CD4-positive, alpha-beta T cell (primary cell): Measurements from ENCODE around the gene C2CD4C. TPM values are rescaled to one million over a fixed set of nuclear protein-coding genes. Genes with fewer than 3 reads are reported as not detected.

Source experiments
- ATAC-seq: fragments of 200-7000 bp; cut with Tn5 transposase; one replicate; pipeline ENCODE4 v1.10.0; 2022; ENCODE audit warnings: mild to moderate bottlenecking; ENCODE audit not compliant: poor library complexity
- CTCF ChIA-PET: fragments of 350-600 bp; sonication (Branson Sonifier 250); formaldehyde crosslinking; loops from one replicate; lab custom pipeline; 2021; ENCODE audit warnings: antibody characterized with exemption, inconsistent platforms; lab: Charles Lee
- POLR2A ChIA-PET: fragments of 350-600 bp; sonication (Branson Sonifier 250); formaldehyde crosslinking; loops from one replicate; lab custom pipeline; 2021; ENCODE audit warnings: antibody characterized with exemption, inconsistent platforms; lab: Charles Lee
- DNase-seq, 14 experiments: peaks; one replicate each; pipeline ENCODE4 v3.0.0-alpha.2; 2013 to 2020; ENCODE audit warnings: mixed read lengths in 2 of 14
- H3K27ac ChIP-seq, 2 donors: one replicate each; pipeline versions ENCODE4 v1.5.1 to v1.7.0; 2013; ENCODE audit warnings: low read length in 2 of 2, low read depth in 1 of 2, mild to moderate bottlenecking in 1 of 2
- H3K27me3 ChIP-seq, 2 experiments: 1 replicate in 1 of 2; 2 replicates in 1 of 2; pipeline versions ENCODE4 v1.6.1 to v1.7.0; 2013; ENCODE audit warnings: low read length in 2 of 2, control low read depth in 1 of 2, mild to moderate bottlenecking in 1 of 2, moderate library complexity in 1 of 2; ENCODE audit not compliant: insufficient read depth in 2 of 2, control insufficient read depth in 1 of 2
- H3K36me3 ChIP-seq: one replicate; pipeline ENCODE4 v1.6.1; 2013; ENCODE audit warnings: low read length, control low read depth; ENCODE audit not compliant: insufficient read depth
- H3K4me1 ChIP-seq: one replicate; pipeline ENCODE4 v1.6.1; 2013; ENCODE audit warnings: low read length, control low read depth; ENCODE audit not compliant: insufficient read depth
- H3K4me3 ChIP-seq: one replicate; pipeline ENCODE4 v1.5.1; 2013; ENCODE audit warnings: mild to moderate bottlenecking, low read length, moderate library complexity
- H3K9me3 ChIP-seq, 2 experiments: 1 replicate in 1 of 2; 2 replicates in 1 of 2; pipeline versions ENCODE4 v1.6.1 to v1.7.0; 2013; ENCODE audit warnings: low read length in 2 of 2, mild to moderate bottlenecking in 2 of 2, control low read depth in 1 of 2, moderate library complexity in 1 of 2; ENCODE audit not compliant: control insufficient read depth in 1 of 2, insufficient read depth in 1 of 2
- H3K27ac Mint-ChIP-seq: one replicate; pipeline ENCODE4 v1.8.0; 2020; ENCODE audit warnings: mixed read lengths
- H3K27me3 Mint-ChIP-seq: one replicate; pipeline ENCODE4 v1.8.0; 2021; ENCODE audit warnings: mixed read lengths
- H3K36me3 Mint-ChIP-seq: one replicate; pipeline ENCODE4 v1.8.0; 2021; ENCODE audit warnings: low read depth, mixed read lengths
- H3K4me1 Mint-ChIP-seq: one replicate; pipeline ENCODE4 v1.8.0; 2021; ENCODE audit warnings: low read depth, mixed read lengths
- H3K4me3 Mint-ChIP-seq: one replicate; pipeline ENCODE4 v1.8.0; 2020; ENCODE audit warnings: mild to moderate bottlenecking, mixed read lengths
- H3K9me3 Mint-ChIP-seq: one replicate; pipeline ENCODE4 v1.8.0; 2020; ENCODE audit warnings: mixed read lengths
- CTCF ChIP-seq: fragments of 200-600 bp; IDR thresholded peaks from one replicate; pipeline ENCODE4 v1.8.0; 2022; ENCODE audit warnings: antibody characterized with exemption, mild to moderate bottlenecking
- intact Hi-C, 2 experiments: fragments of 100-400 bp; cut with DNase I in 1 of 2; cut with micrococcal nuclease in 1 of 2; formaldehyde crosslinking; loops; one replicate each; pipeline versions ENCODE4 v1.15.1 to v1.9.0; 2023 to 2025; cut with DNase I, micrococcal nuclease
- total RNA-seq, 174 experiments: library from RNA in 2 of 174; stranded (reverse) in 2 of 174; gene quantifications; one replicate each; pipeline ENCODE4 v1.2.3 and lab custom pipeline; 2021 to 2026

C2CD4C gene
- total RNA-seq, 2 experiments from 2014 or later = not detected

- CTCF ChIA-PET = no interaction called here
- Mint-ChIP-seq H3K9me3 (no peaks in the 10 kb centered on the region), H3K4me3 (no peak overlapping the region), H3K36me3 (no peaks in the 10 kb centered on the region), H3K27ac (no peak overlapping the region), H3K4me1 (no peaks in the 10 kb centered on the region), H3K27me3 (peaks cover 56% of the 10 kb centered on the region)
- ATAC-seq (no peak), DNase-seq (no peak)
- H3K4me1 ChIP-seq = no peaks in the 10 kb centered on the region
- H3K9me3 ChIP-seq = peaks cover 0 to 6% of the 10 kb centered on the region in 2 experiments
- peaks cover 5 to 11% of the 10 kb centered on the region in 2 experiments for H3K27me3 ChIP-seq
- intact Hi-C loops = no loop called here
- TF ChIP-seq CTCF = no peak
- H3K4me3 ChIP-seq = no peak overlapping the region
- no peak overlapping the region for H3K27ac ChIP-seq
- H3K36me3 ChIP-seq = no peaks in the 10 kb centered on the region
- POLR2A ChIA-PET = no interaction called here
Observed at GRCh38 chr19:367561-367960, 41.4 kb downstream of the C2CD4C start.

DNA sequence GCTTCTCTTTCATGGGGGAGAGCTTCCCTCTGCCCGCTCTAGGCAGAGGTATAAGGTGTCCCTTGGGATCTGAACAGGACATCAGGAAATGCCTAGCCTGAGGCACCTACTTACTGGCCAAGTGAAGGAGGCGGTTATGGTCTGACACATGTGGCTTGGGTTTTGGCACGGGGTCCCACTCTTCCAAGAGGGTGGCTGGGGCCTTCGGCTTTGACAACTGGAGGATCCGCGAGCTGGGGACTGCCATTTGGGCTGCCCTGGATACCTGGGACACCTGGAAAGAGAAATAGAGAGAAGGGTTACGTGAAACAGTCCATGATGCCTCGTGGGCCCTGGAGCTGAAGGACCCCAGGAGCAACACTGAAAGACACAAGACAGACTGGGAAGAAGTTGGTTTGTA, 42.0 kb downstream of the C2CD4C start:
- Mint-ChIP-seq H3K4me1 (no peaks in the 10 kb centered on the region), H3K27ac (no peak overlapping the region), H3K36me3 (no peaks in the 10 kb centered on the region), H3K27me3 (peaks cover 51% of the 10 kb centered on the region), H3K9me3 (no peaks in the 10 kb centered on the region), H3K4me3 (no peak overlapping the region)
- Histone ChIP-seq H3K9me3 (peaks cover 0 to 6% of the 10 kb centered on the region in 2 experiments), H3K27me3 (peaks cover 5 to 11% of the 10 kb centered on the region in 2 experiments), H3K4me1 (no peaks in the 10 kb centered on the region), H3K27ac (no peak overlapping the region), H3K4me3 (no peak overlapping the region), H3K36me3 (no peaks in the 10 kb centered on the region)
- TF ChIP-seq CTCF = no peak
- no peak for DNase-seq
- intact Hi-C loops = no loop called here
- ATAC-seq = no peak
- ChIA-PET POLR2A (no interaction called here), CTCF (no interaction called here)

GRCh38 chr19:366205-366783, 42.7 kb downstream of the C2CD4C start:
- ChIA-PET CTCF (no interaction called here), POLR2A (no interaction called here)
- Histone ChIP-seq H3K36me3 (no peaks in the 10 kb centered on the region), H3K4me1 (no peaks in the 10 kb centered on the region), H3K4me3 (no peak overlapping the region), H3K27ac (no peak overlapping the region), H3K27me3 (peaks cover 5 to 11% of the 10 kb centered on the region in 2 experiments), H3K9me3 (peaks cover 0 to 6% of the 10 kb centered on the region in 2 experiments)
- H3K36me3 Mint-ChIP-seq = no peaks in the 10 kb centered on the region
- H3K27ac Mint-ChIP-seq = no peak overlapping the region
- intact Hi-C loops = no loop called here
- H3K4me3 Mint-ChIP-seq = no peak overlapping the region
- peaks cover 45% of the 10 kb centered on the region for H3K27me3 Mint-ChIP-seq
- no peak for DNase-seq
- H3K4me1 Mint-ChIP-seq = no peaks in the 10 kb centered on the region
- H3K9me3 Mint-ChIP-seq = no peaks in the 10 kb centered on the region
- ATAC-seq = no peak
- TF ChIP-seq CTCF = no peak
